Stimulated activated CD8-positive, alpha-beta memory T cell treated with anti-CD3 and anti-CD28 coated beads, Interleukin-2, amount 100 ng/mL, for 48 hours (primary cell): ENCODE results near the gene CRELD2.

Source experiments
- DNase-seq, 2 donors: peaks; one replicate each; pipeline ENCODE4 v3.0.0-alpha.2; 2020; ENCODE audit warnings: low read depth in 2 of 2

CRELD2 gene

DNA sequence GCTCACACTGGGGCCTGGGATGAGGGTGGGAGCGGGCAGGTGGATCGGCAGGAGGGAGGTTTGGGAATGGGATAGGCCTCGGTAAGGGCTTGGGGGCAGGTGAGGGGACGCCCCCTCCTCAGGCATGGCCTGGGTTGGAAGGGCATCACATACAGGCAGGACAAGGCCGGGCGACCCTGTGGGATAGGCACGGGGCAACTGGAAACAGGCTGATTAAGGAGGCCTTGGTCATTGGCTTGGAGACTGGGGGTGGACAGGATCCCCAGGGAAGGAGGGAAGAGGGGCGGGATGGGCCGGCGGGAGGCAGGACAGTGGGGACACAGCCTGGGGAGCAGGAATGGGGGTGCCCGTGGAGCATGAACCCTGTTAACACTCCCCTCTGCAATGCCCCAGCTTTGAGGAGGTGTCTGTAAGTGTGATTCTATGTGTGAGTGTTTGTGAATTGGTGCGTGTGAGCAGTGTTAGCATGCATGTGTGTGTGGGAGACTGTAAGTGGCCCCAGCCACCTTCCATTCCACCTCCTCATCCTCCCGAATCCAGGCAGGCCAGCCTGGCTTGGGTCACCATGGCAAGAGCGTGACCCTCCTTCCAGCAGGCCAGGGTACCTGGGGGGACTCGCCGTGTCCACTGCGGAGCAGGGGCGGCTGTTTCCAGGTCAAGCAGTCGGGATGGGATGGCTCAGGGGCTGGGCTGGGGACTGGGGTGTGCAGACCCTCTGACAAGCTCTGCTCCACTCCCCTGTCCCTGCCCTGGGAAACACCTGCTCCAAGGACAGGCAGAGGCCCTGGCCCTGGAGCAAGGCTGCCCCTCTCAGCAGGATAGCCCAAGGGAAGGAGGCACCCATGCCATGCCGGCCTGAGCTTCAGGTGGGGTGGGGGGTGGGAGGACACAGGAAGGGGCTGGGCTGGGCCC is 38.7 kb downstream of the CRELD2 start:
- DNase-seq: no peak

GRCh38 chr22:49957826-49958365 is 39.5 kb downstream of the CRELD2 start:
- no peak for DNase-seq

DNA sequence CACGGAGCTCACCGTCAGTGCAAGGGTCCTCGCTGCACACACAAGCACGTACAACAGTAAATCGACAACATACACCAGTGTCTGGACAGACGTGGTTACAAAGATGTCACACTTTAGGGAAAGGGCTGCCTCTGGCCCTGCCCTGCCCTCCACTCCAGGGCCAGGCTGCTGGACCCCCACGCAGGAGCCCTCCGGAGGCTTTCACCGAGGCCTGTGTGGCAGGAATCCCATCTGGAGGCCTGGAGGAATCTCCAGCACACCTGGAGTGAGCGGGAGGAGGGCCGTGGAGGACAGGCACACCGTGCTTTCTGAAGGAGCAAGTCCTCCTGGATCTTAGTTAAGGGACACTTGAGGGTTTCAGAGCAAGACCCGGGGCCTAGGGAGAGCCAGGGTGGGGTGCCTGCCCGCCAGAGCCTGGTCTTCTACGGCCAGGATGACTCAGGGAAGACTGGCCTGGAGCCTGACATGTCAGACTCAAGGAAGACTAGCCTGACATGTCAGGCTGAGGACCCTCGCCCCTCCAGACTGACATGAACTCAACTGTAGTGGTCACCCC is 40.0 kb downstream of the CRELD2 start:
- DNase-seq: no peak

DNA sequence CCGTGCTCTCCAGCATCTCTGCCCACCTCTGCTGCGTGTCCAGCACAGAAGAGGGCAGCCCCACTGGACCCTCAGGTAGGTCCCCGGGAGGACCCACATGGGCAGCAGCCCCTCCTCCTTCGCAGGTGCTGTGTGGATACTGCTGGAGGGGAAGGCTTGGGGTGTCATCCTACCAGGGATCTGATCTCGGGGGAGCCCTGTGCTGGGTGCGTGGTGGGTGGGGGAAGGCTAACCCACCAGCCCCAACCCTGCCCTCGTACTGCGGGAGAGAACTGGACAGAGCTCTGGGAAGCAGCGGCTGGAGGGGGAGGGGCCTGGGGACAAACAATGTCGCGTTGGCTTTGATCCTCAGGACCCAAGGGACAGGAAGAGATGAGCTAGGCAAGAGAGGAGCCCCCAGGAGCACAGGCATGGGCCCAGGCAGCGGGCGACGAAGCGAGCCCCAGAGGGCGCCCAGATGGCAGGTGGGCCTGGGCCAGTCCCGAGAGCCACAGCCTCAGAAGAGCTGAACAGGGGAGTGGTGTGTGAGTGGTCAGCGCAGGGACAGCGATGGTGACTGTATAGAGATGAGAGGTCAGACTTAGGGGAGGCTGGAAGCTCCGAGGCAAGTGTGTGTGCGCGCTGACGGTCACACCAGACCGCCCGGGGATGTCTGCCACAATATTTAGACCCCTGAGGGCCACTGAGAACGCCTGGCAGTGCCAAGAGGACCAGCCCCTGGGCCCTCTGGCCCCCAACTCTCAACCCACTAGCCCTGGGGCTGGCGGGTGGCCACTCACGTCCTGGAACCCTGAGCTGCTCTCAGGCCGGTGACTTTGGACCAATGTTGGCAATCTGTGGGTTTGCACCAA is 40.7 kb downstream of the CRELD2 start:
- DNase-seq: no peak

GRCh38 chr22:49959782-49960158 is 41.3 kb downstream of the CRELD2 start:
- DNase-seq: no peak

GRCh38 chr22:49960159-49961004 is 41.9 kb downstream of the CRELD2 start, which contains the start of gene PIM3:
TSS of gene PIM3 (plus strand) at chr22:49960772. CDS start at chr22:49960948, 176 bp downstream.
- DNase-seq: peak; percentile 90 to 92

- DNase-seq: no peak
Measured at GRCh38 chr22:49961005-49961600, 42.7 kb downstream of the CRELD2 start.

DNA sequence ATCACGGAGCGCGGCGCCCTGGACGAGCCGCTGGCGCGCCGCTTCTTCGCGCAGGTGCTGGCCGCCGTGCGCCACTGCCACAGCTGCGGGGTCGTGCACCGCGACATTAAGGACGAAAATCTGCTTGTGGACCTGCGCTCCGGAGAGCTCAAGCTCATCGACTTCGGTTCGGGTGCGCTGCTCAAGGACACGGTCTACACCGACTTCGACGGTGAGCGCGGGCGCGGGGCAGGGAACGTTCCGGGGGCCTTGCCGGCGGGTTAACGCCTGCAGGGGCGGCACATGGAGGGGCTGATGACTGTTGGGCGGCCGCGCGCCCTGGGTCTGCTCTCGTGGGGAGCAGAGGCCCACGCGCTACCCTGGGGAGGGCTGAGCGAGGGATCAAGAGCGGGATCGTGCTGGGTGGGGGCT is 43.2 kb downstream of the CRELD2 start:
- no peak for DNase-seq

DNA sequence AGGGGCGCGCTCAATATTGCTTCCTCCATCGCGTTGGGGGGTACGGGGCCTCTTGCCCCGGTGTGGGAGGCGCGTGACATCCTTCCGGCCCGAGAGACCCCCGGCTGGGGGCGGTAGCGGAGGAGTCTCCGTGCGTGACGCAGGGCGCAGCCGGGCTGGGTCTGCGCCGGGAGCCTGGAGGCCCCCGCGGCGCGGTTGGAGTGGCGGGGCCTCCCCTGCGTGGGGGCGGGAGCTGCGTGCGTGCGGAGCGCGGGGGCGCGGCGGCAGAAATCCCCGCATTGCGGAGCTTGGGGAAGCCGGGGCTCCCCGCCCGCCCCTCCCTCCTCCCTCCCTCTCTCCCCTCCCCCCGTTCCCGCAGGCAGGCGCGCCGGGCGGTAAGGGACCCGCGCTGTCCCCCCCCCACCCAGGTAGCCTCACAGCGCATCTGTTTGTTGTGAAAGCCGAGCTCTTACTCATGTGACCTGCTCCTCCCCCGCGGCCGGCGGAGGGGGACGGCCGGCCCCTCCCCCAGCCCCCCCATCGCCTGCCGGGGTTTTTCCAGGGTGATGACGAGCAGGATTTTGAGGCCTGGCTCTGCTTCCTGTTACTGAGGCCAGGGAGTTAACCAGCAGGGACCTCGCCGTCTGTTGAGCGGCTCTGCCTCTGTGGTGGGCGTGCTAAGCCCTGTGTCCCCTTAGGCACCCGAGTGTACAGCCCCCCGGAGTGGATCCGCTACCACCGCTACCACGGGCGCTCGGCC is 43.7 kb downstream of the CRELD2 start:
- peak; percentile 80 to 81 for DNase-seq

DNA sequence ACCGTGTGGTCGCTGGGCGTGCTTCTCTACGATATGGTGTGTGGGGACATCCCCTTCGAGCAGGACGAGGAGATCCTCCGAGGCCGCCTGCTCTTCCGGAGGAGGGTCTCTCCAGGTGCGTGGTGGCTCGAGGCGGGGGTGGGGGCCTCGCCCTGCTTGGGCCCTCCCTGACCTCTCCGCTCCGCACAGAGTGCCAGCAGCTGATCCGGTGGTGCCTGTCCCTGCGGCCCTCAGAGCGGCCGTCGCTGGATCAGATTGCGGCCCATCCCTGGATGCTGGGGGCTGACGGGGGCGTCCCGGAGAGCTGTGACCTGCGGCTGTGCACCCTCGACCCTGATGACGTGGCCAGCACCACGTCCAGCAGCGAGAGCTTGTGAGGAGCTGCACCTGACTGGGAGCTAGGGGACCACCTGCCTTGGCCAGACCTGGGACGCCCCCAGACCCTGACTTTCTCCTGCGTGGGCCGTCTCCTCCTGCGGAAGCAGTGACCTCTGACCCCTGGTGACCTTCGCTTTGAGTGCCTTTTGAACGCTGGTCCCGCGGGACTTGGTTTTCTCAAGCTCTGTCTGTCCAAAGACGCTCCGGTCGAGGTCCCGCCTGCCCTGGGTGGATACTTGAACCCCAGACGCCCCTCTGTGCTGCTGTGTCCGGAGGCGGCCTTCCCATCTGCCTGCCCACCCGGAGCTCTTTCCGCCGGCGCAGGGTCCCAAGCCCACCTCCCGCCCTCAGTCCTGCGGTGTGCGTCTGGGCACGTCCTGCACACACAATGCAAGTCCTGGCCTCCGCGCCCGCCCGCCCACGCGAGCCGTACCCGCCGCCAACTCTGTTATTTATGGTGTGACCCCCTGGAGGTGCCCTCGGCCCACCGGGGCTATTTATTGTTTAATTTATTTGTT is 44.6 kb downstream of the CRELD2 start:
- DNase-seq: no peak

DNA sequence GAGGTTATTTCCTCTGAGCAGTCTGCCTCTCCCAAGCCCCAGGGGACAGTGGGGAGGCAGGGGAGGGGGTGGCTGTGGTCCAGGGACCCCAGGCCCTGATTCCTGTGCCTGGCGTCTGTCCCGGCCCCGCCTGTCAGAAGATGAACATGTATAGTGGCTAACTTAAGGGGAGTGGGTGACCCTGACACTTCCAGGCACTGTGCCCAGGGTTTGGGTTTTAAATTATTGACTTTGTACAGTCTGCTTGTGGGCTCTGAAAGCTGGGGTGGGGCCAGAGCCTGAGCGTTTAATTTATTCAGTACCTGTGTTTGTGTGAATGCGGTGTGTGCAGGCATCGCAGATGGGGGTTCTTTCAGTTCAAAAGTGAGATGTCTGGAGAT is 45.2 kb downstream of the CRELD2 start:
- DNase-seq: no peak

DNA sequence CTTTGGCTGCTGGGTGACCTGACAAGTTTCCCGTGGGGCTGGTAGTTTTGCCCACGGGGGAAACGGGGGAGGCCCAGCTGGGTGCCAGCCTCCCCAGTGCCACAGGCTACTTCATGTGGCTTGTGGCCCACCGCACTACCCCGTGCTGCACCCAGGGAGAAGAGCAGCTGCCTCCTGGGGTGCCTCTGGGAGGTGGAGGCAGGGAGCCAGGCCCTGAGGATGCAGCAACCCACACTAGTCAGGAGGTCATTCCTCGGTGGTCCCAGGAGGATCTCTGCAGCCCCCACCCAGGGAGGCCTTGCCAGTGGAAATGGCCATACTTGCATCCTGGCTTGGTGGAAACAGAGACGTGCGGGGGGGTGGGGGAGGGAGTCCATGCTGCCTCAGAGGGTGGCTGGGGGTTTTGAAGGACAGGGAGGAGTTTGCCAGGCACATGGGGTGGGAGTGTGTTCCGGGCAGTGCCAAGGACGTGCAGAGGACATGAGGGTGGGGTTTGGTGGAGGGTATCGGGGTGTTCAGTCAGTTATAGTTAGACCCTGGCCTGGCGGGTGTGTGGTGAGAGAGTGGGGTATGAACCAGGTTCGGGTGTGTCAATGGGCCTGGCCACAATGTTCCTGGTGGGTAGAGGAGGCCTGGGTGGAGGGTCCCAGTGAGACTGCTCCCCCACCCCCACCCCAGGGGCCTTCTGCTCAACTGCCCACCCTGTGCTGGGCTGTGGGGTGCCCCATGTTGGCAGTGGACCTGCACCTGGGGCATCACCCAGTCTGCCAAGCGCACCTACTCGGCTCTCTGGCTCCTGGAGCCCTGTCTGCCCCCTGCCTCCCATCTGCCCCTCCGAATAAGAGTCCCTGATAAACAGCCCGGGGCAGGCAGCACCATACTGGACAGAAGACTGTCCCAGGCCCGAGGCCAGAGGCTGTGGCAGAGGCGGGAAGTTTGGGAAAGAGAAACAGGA is 46.0 kb downstream of the CRELD2 start:
- DNase-seq: no peak

- no peak for DNase-seq
Measured at GRCh38 chr22:49965091-49966040, 46.9 kb downstream of the CRELD2 start.

DNA sequence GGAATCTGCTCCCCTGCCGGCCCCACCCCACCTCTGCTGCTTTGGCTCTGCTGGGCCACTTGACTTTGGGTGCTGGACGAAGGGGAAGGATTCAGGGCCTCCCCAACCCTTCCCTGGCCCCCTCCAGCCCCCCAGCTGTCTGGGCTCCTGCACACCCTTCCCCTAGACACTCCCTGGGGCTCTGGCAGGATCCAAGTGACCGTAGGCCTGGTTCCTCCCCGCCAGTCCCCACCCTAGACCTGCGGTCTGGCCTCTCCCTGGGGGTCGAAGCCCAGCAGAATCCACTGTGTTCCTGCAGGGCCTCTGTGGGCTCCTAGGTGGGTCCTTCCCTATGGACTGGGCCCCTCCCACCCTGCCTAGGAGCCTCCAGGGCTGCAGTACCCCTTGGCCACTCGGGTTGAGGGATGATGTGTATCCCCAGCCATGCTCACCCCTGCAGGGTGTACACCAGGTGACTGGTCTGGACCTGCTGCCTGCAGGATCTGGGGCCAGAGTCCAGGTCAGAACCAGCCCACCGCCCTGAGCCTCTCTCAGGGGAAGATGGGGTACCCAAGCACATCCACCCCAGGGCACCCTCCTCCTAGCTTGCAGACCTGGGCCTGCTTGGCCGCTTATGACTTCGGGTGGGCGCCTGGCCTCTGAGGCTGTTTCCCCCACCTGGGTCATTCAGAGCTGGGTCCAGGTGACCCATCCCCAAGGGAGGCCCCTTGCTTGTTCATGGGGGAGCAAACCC is 47.8 kb downstream of the CRELD2 start:
- DNase-seq: no peak

DNA sequence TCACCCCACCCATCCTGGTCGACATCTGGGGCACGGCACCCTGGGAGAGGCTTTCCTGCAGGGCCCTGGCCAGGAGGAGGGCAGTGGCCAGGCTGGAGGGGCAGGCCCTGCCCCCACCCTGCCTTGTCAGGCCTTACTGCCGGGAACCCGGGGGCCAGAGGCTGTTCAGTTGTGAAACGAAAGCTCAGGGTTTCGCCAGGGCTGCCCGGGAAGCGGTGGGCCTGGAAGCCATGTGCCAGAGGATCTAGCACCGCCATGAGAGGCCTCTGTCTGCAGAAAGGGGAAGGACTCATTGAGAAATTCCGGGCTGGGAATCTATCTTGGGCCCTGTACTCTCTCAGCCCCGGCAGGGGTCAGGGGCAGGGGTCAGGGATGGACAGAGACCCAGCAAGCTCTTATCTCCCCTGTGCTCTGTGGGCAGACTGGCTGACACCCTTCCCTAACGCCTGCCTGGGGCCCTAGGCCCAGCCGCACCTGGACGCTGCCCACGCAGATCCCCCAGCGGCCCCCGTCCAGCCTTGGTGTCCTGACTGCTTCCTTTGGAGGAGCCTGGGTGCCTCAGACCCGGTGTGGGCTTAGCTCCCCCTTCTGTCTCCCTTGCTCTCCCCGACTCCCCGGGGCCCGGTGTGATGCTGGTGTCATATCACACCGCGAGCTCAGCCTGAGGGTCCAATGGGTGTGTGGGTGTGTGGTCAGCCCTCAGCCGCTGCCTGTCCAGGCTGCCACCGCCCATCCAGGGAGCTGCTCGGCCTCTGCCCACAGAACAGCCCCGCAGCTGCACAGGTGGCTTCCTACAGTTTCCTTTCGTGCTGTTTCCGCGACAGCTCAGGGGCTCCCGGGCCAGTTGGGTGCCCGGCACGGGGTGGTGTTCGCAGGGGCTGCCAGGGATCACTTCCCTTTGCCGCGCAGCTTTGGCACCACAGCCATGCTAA is 48.6 kb downstream of the CRELD2 start:
- no peak for DNase-seq
